Neuron (in vitro differentiated cells): ENCODE measurements around the gene DRD1.
"Not testable (repeated sequence)": the region's sequence is repeated elsewhere in the genome, so short reads cannot be mapped to it uniquely, and the experiment has no call there.

Experiments
- H2AFZ ChIP-seq: one replicate; pipeline ENCODE4 v1.6.1; 2013; ENCODE audit warnings: low read depth, mild to moderate bottlenecking, inconsistent platforms, low read length, moderate library complexity
- H3K27me3 ChIP-seq: one replicate; pipeline ENCODE4 v1.6.1; 2013; ENCODE audit warnings: low read length; ENCODE audit not compliant: insufficient read depth
- H3K36me3 ChIP-seq: one replicate; pipeline ENCODE4 v1.6.1; 2013; ENCODE audit warnings: low read length; ENCODE audit not compliant: insufficient read depth
- H3K4me1 ChIP-seq: one replicate; pipeline ENCODE4 v1.6.1; 2013; ENCODE audit warnings: low read length; ENCODE audit not compliant: insufficient read depth
- H3K4me3 ChIP-seq: 2 replicates; pipeline ENCODE4 v1.5.1; 2013; ENCODE audit warnings: mild to moderate bottlenecking, low read length, moderate library complexity
- H3K9me3 ChIP-seq: one replicate; pipeline ENCODE4 v1.6.1; 2013; ENCODE audit warnings: low read length

Gene DRD1

GRCh38 chr5:175397590-175398297, 46.2 kb downstream of the DRD1 start:
- H3K36me3 ChIP-seq, H3K9me3 ChIP-seq, H3K4me3 ChIP-seq, H3K4me1 ChIP-seq, H3K27me3 ChIP-seq, H2AFZ ChIP-seq: not testable (repeated sequence)

- H3K9me3 ChIP-seq, H3K36me3 ChIP-seq, H3K4me3 ChIP-seq, H3K4me1 ChIP-seq, H2AFZ ChIP-seq, H3K27me3 ChIP-seq: not testable (repeated sequence)
Measured at GRCh38 chr5:175395430-175395829, 48.6 kb downstream of the DRD1 start.

GRCh38 chr5:175394601-175395000, 49.4 kb downstream of the DRD1 start:
- Histone ChIP-seq H3K4me1 (no peaks in the 10 kb centered on the region), H3K9me3 (no peaks in the 10 kb centered on the region), H3K36me3 (no peaks in the 10 kb centered on the region), H3K4me3 (no peak overlapping the region), H3K27me3 (no peaks in the 10 kb centered on the region), H2AFZ (no peak overlapping the region)

- Histone ChIP-seq H3K27me3 (no peaks in the 10 kb centered on the region), H3K4me1 (no peaks in the 10 kb centered on the region), H3K4me3 (no peak overlapping the region), H3K9me3 (no peaks in the 10 kb centered on the region), H3K36me3 (no peaks in the 10 kb centered on the region), H2AFZ (no peak overlapping the region)
Measured at GRCh38 chr5:175393897-175394296, 50.1 kb downstream of the DRD1 start.

DNA sequence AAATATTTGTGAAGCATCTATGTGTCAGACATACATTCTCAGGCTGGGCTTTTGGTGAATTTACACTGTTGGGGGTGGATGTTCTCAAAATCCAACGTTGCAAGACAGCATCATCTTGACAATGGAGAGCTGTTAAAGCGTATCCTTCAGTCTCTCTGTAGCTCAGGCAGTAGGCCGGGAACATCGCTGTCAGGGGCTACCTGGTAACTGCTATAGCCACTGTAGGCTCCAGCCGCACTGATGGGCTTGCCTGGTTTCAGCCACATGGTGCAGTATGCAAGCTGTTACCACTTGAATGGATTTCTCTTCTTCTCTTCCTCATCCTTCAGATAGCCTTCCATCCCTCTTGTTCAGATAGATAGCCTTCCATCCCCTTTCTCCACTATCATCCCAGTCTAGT, 51.7 kb downstream of the DRD1 start:
- Histone ChIP-seq H3K9me3 (no peaks in the 10 kb centered on the region), H3K27me3 (no peaks in the 10 kb centered on the region), H3K36me3 (no peaks in the 10 kb centered on the region), H3K4me3 (no peak overlapping the region), H3K4me1 (no peaks in the 10 kb centered on the region), H2AFZ (no peak overlapping the region)

GRCh38 chr5:175390352-175391083, 53.5 kb downstream of the DRD1 start:
- Histone ChIP-seq H2AFZ (no peak overlapping the region), H3K4me3 (no peak overlapping the region), H3K4me1 (no peaks in the 10 kb centered on the region), H3K9me3 (no peaks in the 10 kb centered on the region), H3K27me3 (no peaks in the 10 kb centered on the region), H3K36me3 (no peaks in the 10 kb centered on the region)
